Natural killer cell (primary cell): ENCODE measurements around the gene CRACR2A. TPM values are rescaled to one million over a fixed set of nuclear protein-coding genes. Genes with fewer than 3 reads are reported as not detected.

ENCODE experiments used
- ATAC-seq, 3 donors: fragments of 150-1000 bp in 2 of 3; fragments of 200-7000 bp in 1 of 3; cut with Tn5 transposase; 1 replicate in 1 of 3; 2 replicates in 2 of 3; pipeline ENCODE4 v1.10.0; 2021; ENCODE audit warnings: mild to moderate bottlenecking in 2 of 3, moderate library complexity in 2 of 3
- DNase-seq, 2 donors: peaks; one replicate each; pipeline versions ENCODE4 v3.0.0 to v3.0.0-alpha.2; 2013 to 2021; ENCODE audit warnings: mixed read lengths in 1 of 2
- H3K27ac ChIP-seq: one replicate; pipeline ENCODE4 v1.5.1; 2013; ENCODE audit warnings: mild to moderate bottlenecking, low read length
- H3K27me3 ChIP-seq: one replicate; pipeline ENCODE4 v1.6.1; 2013; ENCODE audit warnings: low read length; ENCODE audit not compliant: control insufficient read depth, insufficient read depth
- H3K36me3 ChIP-seq: one replicate; pipeline ENCODE4 v1.6.1; 2013; ENCODE audit warnings: low read length; ENCODE audit not compliant: control insufficient read depth, insufficient read depth
- H3K4me1 ChIP-seq: one replicate; pipeline ENCODE4 v1.6.1; 2013; ENCODE audit warnings: low read length; ENCODE audit not compliant: control insufficient read depth, insufficient read depth
- H3K4me3 ChIP-seq: one replicate; pipeline ENCODE4 v1.5.1; 2013; ENCODE audit warnings: low read length
- H3K9me3 ChIP-seq: one replicate; pipeline ENCODE4 v1.6.1; 2013; ENCODE audit warnings: low read length; ENCODE audit not compliant: control insufficient read depth, insufficient read depth
- H3K27ac Mint-ChIP-seq, 2 donors: one replicate each; pipeline ENCODE4 v1.8.0; 2022; ENCODE audit warnings: mild to moderate bottlenecking in 2 of 2, mixed read lengths in 2 of 2, moderate library complexity in 1 of 2
- H3K27me3 Mint-ChIP-seq, 2 donors: one replicate each; pipeline ENCODE4 v1.8.0; 2022; ENCODE audit warnings: low read depth in 2 of 2, mixed read lengths in 2 of 2
- H3K36me3 Mint-ChIP-seq: one replicate; pipeline ENCODE4 v1.8.0; 2022; ENCODE audit warnings: mixed read lengths
- H3K4me1 Mint-ChIP-seq, 2 donors: one replicate each; pipeline ENCODE4 v1.8.0; 2022; ENCODE audit warnings: mixed read lengths in 2 of 2
- H3K4me3 Mint-ChIP-seq: one replicate; pipeline ENCODE4 v1.8.0; 2022; ENCODE audit warnings: mild to moderate bottlenecking, moderate library complexity, mixed read lengths
- H3K9me3 Mint-ChIP-seq, 2 donors: one replicate each; pipeline ENCODE4 v1.8.0; 2022; ENCODE audit warnings: mixed read lengths in 2 of 2
- CTCF ChIP-seq: fragments of 200-600 bp; IDR thresholded peaks from one replicate; pipeline ENCODE4 v1.8.0; 2022; ENCODE audit warnings: antibody characterized with exemption
- WGBS: methylation state at CpG from one replicate; pipeline ENCODE4 v1.1.7; 2013; ENCODE audit warnings: missing lambda C conversion rate; ENCODE audit not compliant: insufficient coverage; 5-methylcytosine and 5-hydroxymethylcytosine counted together
- intact Hi-C: fragments of 100-400 bp; cut with micrococcal nuclease; formaldehyde crosslinking; loops from one replicate; pipeline ENCODE4 v1.14.2; 2022
- total RNA-seq, 4 donors: library from RNA; stranded (reverse); fragments of 120-200 nt in 1 of 4; gene quantifications; one replicate each; pipeline versions ENCODE4 v1.2.3 to v1.2.4, GENCODE V29; 2013 to 2022

CRACR2A gene
- total RNA-seq, 3 donors from 2014 or later (not counting 1 experiment from before 2014, with no cell fraction given), result 59.8 to 94.4 (median 80.5) TPM

DNA sequence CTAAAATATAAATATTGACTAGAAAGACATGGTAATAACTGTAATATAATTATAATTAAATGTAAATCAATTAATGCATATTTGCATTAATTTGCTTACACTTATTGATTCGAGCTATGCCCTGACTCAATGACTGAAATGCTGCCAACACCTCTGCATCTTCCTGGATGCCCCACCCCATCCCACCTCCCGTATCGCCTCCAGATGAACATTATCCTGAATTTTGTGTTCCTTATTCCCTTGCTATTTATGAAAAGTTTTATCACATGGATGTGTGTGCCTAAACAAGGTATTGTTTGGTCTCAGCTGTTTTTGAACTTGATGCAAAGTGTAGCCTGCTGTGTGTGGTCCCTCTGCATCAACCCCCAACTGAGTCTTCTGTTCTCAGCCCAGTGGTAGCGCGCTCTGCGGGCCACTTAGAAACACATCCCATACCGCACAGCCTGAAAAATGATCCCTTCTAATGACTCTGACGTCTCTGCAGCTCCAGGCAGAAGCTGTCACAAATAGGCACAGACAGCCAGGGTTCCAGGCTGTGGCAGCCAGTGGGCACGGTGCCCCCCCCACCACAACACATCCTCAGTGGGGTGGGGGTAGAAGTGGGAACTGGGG, 165.4 kb downstream of the CRACR2A start:
- Mint-ChIP-seq H3K27me3 (peaks cover 18 to 24% of the 10 kb centered on the region in 2 donors), H3K27ac (no peak overlapping the region), H3K4me1 (no peaks in the 10 kb centered on the region), H3K9me3 (no peaks in the 10 kb centered on the region), H3K36me3 (no peaks in the 10 kb centered on the region), H3K4me3 (no peak overlapping the region)
- H3K4me1 ChIP-seq, result no peaks in the 10 kb centered on the region
- intact Hi-C loops, result no loop called here
- H3K4me3 ChIP-seq, result no peak overlapping the region
- H3K27ac ChIP-seq, result no peak overlapping the region
- no peaks in the 10 kb centered on the region for H3K36me3 ChIP-seq
- DNase-seq (no peak), ATAC-seq (no peak)
- no peaks in the 10 kb centered on the region for H3K27me3 ChIP-seq
- TF ChIP-seq CTCF, result no peak
- WGBS, result 90% methylated on average over 7 of the region's 9 CpGs
- no peaks in the 10 kb centered on the region for H3K9me3 ChIP-seq

DNA sequence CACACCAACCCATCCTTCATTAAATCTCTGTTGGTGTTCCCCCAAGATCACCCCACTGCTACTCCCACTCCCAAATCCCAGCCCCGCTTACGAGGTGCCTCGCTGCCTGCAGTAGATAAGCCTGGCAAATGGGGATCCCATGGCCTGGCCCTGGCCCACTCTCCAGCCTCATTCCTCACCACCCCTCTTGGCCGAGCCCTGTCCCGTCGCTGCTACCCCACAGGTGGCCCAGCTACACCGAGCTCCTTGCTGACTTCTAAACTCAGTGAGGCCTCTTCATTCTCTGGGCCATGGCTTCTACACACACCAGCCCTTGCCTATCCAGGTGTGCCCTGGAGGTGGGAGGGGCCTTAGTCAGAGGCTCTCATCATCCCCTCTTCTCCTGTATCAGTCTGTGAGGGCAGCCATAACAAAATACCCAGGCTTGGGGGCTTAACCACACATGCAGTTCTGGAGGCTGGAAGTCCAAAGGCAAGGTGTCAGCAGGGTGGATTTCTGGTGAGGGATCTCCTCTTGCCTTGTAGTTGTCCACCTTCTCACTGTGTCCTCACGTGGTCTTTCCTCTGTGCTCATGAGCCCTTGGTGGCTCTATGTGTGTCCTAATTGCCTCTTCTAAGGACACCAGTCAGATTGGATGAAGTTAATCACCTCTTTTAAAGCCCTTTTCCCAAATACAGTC, 169.1 kb downstream of the CRACR2A start:
- no peaks in the 10 kb centered on the region for H3K4me1 Mint-ChIP-seq
- peaks cover 8 to 14% of the 10 kb centered on the region in 2 donors for H3K27me3 Mint-ChIP-seq
- H3K4me3 ChIP-seq, result no peak overlapping the region
- H3K27ac ChIP-seq, result no peak overlapping the region
- intact Hi-C loops, result no loop called here
- no peak overlapping the region for H3K27ac Mint-ChIP-seq
- no peaks in the 10 kb centered on the region for H3K27me3 ChIP-seq
- 92% methylated on average over 8 of the region's 8 CpGs for WGBS
- no peaks in the 10 kb centered on the region for H3K36me3 Mint-ChIP-seq
- DNase-seq (no peak), ATAC-seq (no peak)
- H3K4me3 Mint-ChIP-seq, result no peak overlapping the region
- no peaks in the 10 kb centered on the region for H3K4me1 ChIP-seq
- H3K9me3 ChIP-seq, result no peaks in the 10 kb centered on the region
- H3K9me3 Mint-ChIP-seq, result no peaks in the 10 kb centered on the region
- TF ChIP-seq CTCF, result no peak
- no peaks in the 10 kb centered on the region for H3K36me3 ChIP-seq

DNA sequence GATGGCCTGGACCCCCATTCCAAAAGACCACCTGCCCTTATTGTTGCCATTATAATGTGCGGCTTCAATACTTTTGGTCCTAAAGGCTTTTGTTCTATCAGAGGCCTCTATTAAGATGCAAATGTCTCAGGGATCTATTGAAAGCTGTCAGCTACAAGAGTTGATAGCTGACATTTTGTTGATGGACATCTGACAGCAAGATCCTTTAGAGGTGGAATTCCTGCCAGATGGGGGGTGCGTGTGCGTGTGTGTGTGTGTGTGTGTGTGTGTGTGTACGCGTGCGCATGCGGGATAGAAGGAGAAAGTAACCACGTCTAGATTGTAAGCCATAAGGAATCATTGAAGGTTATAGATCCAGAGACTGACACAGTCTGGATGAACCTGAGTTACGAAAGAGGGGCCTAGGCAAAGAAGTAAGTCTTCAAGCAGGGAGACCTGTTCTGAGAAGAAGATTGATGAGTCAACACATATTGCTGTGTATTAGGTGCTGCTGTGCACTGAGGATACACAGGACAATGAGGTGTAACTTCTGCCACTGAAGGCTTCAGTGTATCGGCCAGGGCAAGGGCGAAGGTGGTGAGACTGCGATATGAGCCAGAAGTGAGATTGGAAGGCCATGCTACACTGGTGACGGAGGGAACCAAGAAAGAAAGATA, 172.7 kb downstream of the CRACR2A start:
- no peaks in the 10 kb centered on the region for H3K4me1 ChIP-seq
- no peaks in the 10 kb centered on the region for H3K36me3 ChIP-seq
- no peaks in the 10 kb centered on the region for H3K9me3 ChIP-seq
- intact Hi-C loops, result no loop called here
- Mint-ChIP-seq H3K9me3 (no peaks in the 10 kb centered on the region), H3K27me3 (peaks cover 0 to 11% of the 10 kb centered on the region in 2 donors), H3K36me3 (no peaks in the 10 kb centered on the region), H3K27ac (no peak overlapping the region), H3K4me3 (no peak overlapping the region), H3K4me1 (no peaks in the 10 kb centered on the region)
- WGBS, result 90% methylated on average over 13 of the region's 13 CpGs
- H3K4me3 ChIP-seq, result no peak overlapping the region
- no peak for TF ChIP-seq CTCF
- H3K27me3 ChIP-seq, result no peaks in the 10 kb centered on the region
- DNase-seq, result no peak
- H3K27ac ChIP-seq, result no peak overlapping the region
- no peak for ATAC-seq
